NCI-H2227 treated with DMSO at 0.1 percent for 48 hours (cell line): ENCODE data around the gene CFAP92.
"Not testable (repeated sequence)": the region's sequence is repeated elsewhere in the genome, so short reads cannot be mapped to it uniquely, and the experiment has no call there.

ENCODE experiments used
- DNase-seq: peaks from one replicate; lab custom pipeline; 2025; lab: John Stamatoyannopoulos, UW

Gene CFAP92

DNA sequence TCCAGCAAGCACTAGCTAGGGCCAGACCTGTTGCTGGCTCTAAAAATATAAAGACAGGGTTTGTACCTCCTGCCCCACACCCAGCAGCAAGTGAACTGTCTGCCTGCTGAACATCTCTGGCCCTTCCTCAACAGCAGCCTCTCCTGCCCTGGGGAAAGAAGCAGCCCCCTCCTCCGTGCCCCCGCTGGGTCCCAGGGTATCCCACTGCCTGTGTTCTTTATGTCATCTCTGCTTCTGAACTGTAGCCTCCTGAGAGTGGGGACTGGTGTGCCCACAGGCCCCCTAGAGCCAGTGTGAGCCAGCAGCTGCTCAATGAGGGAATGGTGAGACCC, 60.0 kb downstream of the CFAP92 start:
- no peak for DNase-seq

- no peak for DNase-seq
These were observed 60.5 kb downstream of the CFAP92 start for GRCh38 chr3:128933213-128933921.

GRCh38 chr3:128932516-128933212, 61.2 kb downstream of the CFAP92 start:
- DNase-seq: no peak

DNA sequence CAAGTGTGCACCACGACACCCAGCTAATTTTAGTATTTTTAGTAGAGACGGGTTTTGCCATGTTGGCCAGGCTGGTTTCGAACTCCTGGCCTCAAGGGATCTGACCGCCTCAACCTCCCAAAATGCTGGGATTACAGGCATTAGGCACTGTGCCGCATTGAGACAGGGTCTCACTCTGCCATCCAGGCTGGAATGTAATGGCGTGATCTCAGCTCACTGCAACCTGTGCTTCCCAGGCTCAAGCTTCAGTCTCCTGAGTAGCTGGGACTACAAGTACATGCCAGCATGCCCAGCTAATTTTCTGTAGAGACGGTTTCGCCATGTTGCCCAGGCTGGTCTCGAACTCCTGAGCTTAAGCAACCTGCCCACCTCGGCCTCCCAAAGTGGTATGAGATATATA, 62.8 kb downstream of the CFAP92 start:
- DNase-seq: no peak

- no peak for DNase-seq
These were observed 64.5 kb downstream of the CFAP92 start for GRCh38 chr3:128929364-128929763.

DNA sequence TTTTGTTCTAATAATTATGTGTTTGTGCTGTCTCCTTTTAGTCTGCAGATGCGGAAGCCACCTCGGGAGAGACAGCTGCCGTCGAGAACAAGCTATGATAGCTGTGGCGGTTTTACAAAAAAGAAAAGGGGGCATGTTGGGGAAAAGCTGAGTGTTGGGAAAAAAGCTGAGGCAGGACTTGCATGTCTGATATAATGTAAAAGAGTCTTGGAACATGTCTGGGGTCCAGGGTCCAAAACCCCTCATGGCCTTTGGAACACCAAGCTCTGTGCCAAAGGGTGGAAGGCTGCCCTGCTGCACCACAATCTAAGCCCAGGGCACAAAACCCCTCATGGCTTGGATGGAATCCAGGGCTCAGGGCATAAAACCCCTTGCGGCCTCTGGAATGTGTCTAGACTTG, 69.9 kb downstream of the CFAP92 start:
- DNase-seq: not testable (repeated sequence)

DNA sequence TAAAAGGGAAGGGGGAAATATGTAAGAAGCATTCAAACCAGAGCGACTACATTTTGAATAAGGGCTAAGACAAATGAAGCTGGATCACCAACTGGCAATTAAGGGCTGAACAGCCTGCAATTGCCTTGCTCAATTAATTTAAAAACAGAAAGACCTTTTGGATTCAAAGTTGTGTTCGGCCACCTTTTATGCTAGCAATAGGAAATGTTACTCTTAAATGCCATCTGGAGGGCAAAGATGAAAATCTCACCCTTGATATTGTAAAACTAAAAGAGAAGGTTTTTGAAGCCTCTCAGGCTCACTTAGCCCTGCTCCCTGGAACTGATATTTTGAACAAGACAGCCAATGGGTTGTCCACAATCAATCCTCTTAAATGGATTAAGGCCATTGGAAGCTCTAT, 70.3 kb downstream of the CFAP92 start:
- no peak for DNase-seq

- no peak for DNase-seq
These were observed 70.9 kb downstream of the CFAP92 start for GRCh38 chr3:128922804-128923459.

DNA sequence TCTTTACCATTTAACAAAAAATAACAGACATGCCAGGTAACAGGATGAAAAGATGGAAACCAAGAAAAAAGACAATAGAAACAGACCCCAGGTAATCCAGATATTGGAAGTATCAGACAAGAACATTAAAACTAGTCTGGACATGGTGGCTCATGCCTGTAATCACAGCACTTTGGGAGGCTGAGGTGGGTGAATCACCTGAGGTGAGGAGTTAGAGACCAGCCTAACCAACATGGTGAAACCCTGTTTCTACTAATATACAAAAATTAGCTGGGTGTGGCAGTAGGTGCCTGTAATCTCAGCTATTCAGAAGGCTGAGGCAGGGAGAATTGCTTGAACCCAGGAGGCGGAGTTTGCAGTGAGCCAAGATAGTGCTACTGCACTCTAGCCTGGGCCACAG, 73.9 kb downstream of the CFAP92 start:
- no peak for DNase-seq

DNA sequence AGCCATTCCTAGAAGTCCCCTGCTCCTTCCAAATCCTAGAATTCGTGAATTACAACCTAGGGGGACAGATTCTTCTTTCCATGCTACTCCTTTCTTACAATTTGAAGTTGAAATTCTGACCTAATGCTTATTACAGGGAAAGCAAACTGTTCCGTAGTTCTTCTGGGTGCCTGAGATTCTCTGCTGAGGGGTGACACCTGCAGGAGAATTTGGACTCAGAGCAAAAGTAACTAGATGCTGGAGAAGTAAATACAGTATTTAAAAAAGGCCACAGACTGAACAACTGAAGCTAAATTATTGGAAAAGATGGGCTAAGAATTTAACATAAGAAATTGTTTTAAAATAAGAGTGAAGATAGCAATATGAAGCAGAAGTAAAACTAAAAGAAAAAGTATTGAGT, 76.6 kb downstream of the CFAP92 start:
- DNase-seq: no peak

DNA sequence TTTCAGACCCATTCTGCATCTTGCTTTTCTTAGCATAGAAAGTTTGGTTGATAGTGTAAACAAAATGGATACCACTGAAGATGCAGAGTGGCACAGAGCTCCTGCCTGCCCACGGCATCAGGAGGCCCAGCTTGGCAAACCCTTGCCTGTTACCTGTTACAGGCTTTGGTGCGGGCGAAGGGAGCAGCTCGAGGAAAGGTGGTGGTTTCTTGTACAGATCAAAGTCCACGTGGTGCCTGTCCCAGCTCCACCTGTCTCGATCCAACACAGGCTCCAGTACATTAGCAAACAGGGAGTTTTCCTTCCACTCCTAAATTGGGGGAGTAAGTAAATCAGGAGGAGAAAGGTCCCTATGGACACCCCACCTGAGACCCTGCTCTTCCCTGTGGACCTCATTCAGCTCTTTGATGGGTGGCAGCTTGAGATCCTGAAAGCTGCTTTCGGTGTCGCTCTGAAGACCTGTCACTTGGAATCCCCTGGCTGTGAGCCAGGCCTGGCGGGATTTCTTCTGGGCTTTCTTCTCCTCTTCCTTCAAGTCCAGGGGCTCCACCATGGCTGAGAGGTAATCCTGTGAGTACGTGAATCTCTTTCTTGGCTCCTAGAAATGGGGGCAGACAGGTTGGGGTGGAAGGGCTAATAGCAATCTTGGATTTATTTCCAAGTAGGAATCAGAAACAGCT, 78.8 kb downstream of the CFAP92 start:
- DNase-seq: no peak

DNA sequence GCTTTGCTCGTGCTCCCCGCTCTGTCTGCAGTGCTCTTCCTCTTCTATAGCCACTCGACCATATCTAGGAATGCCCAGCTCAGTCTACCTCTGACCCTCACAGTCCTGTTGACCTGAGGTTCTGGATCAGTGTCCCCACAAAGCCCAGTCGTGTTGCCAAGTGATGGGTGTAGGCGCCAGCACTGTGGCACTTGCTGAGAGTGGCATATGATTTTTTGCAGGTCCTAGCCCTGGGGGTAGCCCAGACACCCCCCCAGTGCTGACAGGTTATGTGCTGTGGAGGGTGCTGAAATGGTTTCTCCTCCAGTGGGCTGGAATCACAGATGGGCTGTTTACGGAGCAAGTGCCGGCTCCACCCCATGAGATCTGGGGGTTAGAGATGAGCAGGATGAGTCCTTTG, 82.0 kb downstream of the CFAP92 start:
- no peak for DNase-seq

DNA sequence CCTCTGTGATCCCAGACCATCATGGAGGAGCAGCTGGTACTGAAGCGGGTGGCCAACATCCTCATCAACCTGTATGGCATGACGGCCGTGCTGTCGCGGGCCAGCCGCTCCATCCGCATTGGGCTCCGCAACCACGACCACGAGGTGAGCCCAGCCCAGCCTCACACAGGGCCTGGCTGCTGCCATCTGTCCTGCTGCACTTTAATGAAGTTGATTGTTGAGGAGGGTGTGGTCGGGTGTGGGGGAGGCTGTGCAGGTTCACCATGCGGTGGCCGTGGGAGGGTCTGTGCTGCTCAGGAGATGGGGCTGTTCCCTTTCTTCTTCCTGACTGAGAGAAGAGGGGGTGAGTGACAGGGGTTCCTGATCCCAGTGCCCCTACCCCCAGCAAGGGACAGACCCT, 83.9 kb downstream of the CFAP92 start:
- DNase-seq: no peak

DNA sequence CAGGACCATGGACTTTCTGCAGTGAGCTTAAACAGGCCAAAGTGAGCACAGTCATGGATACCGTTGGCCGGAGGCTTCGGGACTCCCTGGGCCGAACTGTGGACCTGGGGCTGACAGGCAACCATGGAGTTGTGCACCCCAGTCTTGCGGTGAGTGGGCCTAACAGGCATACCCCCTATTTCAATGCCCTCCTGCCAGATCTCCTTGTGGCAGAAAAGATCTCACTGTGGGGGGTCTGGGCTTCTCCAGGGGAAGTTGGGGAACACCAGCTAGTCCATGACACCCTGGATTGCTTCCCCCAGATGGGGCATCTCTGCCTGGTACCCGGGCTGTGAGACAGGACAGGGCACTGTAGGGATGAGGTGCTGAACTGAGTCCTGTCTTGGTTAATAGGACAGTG, 84.9 kb downstream of the CFAP92 start:
- DNase-seq: no peak

DNA sequence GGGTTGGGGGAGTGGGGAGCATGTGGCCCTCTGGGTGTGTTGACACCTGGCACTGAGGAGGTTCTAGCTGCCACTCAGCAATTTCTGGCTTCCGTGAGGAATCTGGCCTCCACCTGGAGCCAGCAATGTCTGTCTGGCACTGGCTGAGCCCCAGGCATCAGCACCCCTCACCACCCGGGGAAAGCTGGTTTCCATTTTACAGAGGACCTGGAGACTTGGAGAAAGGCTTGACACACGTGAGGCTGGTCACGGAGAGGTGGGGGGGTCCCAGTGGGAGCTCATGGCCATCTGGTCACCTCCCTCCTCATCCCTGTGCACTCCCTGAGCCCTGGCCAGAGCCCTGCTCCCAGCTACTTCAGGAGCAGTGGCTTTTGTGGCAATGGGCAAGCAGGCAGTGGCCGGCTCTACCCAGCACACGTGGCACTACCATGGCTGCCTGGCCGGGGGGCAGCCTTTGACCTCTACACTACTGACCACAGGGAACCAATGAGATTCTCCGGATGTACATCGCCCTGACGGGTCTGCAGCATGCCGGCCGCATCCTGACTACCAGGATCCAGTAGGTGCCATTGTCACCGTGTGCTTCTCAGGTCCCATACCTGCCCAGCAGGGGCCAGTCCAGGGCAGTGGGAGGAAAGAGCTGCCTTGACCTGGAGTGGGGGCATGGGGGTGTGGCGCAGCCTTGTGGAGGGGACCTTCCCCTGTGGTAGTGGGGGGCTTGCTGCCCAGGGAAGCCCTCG, 86.0 kb downstream of the CFAP92 start:
- DNase-seq: no peak

DNA sequence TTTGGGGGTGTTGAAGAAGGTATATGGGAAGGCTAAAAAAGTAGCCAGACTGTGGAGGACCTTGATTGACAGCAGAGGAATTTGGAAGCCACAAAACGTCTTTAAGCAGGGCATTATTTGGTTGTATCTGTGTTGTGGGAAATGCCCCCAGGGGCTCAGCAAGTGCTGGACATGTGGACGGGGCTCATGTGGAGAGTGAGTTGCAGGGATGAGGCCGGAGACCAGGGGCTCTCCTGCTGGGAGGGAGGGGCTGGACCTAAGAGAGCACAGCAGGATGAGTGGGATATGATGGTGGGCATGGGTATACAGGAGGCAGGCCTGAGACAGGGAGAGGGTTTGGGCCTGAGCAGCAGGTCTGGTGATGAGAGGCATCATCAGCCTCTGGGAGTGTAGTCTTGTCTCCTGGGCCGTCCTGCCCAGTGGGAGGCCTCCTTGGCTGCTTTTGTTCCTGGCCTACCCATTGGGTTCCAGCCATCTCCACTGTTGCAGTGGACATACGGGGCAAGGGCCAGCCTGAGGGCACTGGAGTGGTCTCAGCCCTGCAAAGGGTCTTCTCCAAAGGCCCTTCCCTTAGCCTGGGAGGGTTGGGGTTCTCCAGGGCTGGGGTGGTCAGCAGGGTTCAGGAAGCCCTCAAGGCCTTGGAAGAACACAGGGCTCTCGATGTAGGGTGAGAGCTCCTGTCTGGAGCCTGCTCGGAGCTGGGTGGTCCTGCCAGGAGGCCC, 86.9 kb downstream of the CFAP92 start:
- DNase-seq: no peak

- DNase-seq: no peak
These were observed 87.7 kb downstream of the CFAP92 start for GRCh38 chr3:128906031-128906803.

GRCh38 chr3:128903501-128903900, 90.4 kb downstream of the CFAP92 start:
- no peak for DNase-seq

GRCh38 chr3:128902426-128902825, 91.5 kb downstream of the CFAP92 start:
- DNase-seq: no peak

- no peak for DNase-seq
These were observed 97.8 kb downstream of the CFAP92 start for GRCh38 chr3:128895843-128896697.
